ENCODE measurements around the gene CD84.

- no peak for TF ChIP-seq POLR2A (IDR thresholded peaks at IDR 0.05)
- TF ChIP-seq CTCF (IDR thresholded peaks at IDR 0.05): no peak
Observed at GRCh38 chr1:160614410-160614809, 35.1 kb upstream of the CD84 start.
